Lung (tissue), 12 donors: ENCODE results near the gene KLF2. TPM values are rescaled to one million over a fixed set of nuclear protein-coding genes. Genes with fewer than 3 reads are reported as not detected.

Experiments used
- ATAC-seq: fragments of 200-7000 bp; cut with Tn5 transposase; one replicate; pipeline ENCODE4 v1.9.1; 2020; ENCODE audit warnings: moderate number of reproducible peaks; ENCODE audit not compliant: insufficient read depth, low FRiP score
- DNase-seq, 3 donors: peaks; one replicate each; pipeline ENCODE4 v3.0.0-alpha.2; 2013 to 2017
- H3K27ac ChIP-seq, 2 donors: one replicate each; pipeline ENCODE4 v1.5.1; 2013; ENCODE audit warnings: mild to moderate bottlenecking in 2 of 2, moderate library complexity in 2 of 2, control low read depth in 1 of 2, inconsistent platforms in 1 of 2, low read depth in 1 of 2, low read length in 1 of 2
- H3K27me3 ChIP-seq, 3 donors: one replicate each; pipeline ENCODE4 v1.5.1; 2013; ENCODE audit warnings: low read length in 2 of 3; ENCODE audit not compliant: control insufficient read depth in 3 of 3, insufficient read depth in 3 of 3
- H3K36me3 ChIP-seq, 4 donors: one replicate each; pipeline ENCODE4 v1.5.1; 2013; ENCODE audit warnings: low read length in 4 of 4, mild to moderate bottlenecking in 1 of 4, moderate library complexity in 1 of 4; ENCODE audit not compliant: control insufficient read depth in 4 of 4, insufficient read depth in 4 of 4
- H3K4me1 ChIP-seq, 5 donors: one replicate each; pipeline ENCODE4 v1.5.1; 2013; ENCODE audit warnings: low read length in 5 of 5, mild to moderate bottlenecking in 2 of 5, moderate library complexity in 1 of 5; ENCODE audit not compliant: control insufficient read depth in 5 of 5, insufficient read depth in 5 of 5
- H3K4me3 ChIP-seq: one replicate; pipeline ENCODE4 v1.5.1; 2013; ENCODE audit warnings: mild to moderate bottlenecking, control low read depth, moderate library complexity
- H3K9ac ChIP-seq, 2 donors: one replicate each; pipeline ENCODE4 v1.5.1; 2013; ENCODE audit warnings: low read length in 2 of 2, control low read depth in 1 of 2; ENCODE audit not compliant: insufficient read depth in 1 of 2
- H3K9me3 ChIP-seq, 4 donors: one replicate each; pipeline ENCODE4 v1.5.1; 2013; ENCODE audit warnings: low read length in 3 of 4, mild to moderate bottlenecking in 1 of 4, moderate library complexity in 1 of 4; ENCODE audit not compliant: control insufficient read depth in 4 of 4, insufficient read depth in 3 of 4
- WGBS, 2 donors: extraction: QIAGEN DNeasy Blood & Tissue Kit; methylation state at CpG; one replicate each; pipeline ENCODE4 v1.1.7; 2013; 5-methylcytosine and 5-hydroxymethylcytosine counted together
- polyA plus RNA-seq, 2 donors: library from polyadenylated mRNA; stranded (reverse); fragments of 200-250 nt; gene quantifications; one replicate each; pipeline ENCODE4 v1.2.1, GENCODE V29; 2013
- total RNA-seq, 2 donors: library from RNA; depleted of rRNA in 1 of 2; stranded (reverse); fragments of >200 nt in 1 of 2; gene quantifications; one replicate each; pipeline ENCODE4 v1.2.1, GENCODE V29; 2014 to 2021
- TF ChIP-seq, protein P1 (sequence below): IDR thresholded peaks from 2 replicates; pipeline ENCODE4 v1.5.1; 2012; ENCODE audit warnings: mild to moderate bottlenecking; ENCODE audit errors: control extremely low read depth, extremely low read depth
- donor health status: control.
- donor health status: control.
- donor health status: Bipolar disorder and iron deficiency.
- donor health status: healthy.
- donor health status: DM: yes; HTN: yes; CAD: no.

Gene KLF2
- total and polyA plus RNA-seq, 4 donors, result 7.7 to 121 (median 68.3) TPM

DNA sequence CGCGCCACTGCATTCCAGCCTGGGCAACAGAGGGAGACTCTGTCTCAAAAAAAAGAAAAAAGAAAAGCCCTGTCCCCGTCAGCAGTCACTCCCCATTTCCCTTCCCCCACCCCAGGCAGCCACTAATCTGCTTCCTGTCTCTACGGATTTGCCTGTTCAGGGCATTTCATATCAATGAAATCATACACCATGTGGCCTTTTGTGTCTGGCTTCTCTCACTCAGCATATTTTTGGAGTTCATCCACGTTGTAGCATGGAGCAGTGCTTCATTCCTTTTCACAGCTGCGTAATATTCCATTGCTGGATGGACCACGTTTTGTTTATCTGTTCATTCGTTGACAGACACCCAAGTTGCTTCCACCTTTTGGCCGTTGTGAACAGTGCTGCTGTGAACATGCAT is 36.1 kb upstream of the KLF2 start:
- TF ChIP-seq, protein P1, sequence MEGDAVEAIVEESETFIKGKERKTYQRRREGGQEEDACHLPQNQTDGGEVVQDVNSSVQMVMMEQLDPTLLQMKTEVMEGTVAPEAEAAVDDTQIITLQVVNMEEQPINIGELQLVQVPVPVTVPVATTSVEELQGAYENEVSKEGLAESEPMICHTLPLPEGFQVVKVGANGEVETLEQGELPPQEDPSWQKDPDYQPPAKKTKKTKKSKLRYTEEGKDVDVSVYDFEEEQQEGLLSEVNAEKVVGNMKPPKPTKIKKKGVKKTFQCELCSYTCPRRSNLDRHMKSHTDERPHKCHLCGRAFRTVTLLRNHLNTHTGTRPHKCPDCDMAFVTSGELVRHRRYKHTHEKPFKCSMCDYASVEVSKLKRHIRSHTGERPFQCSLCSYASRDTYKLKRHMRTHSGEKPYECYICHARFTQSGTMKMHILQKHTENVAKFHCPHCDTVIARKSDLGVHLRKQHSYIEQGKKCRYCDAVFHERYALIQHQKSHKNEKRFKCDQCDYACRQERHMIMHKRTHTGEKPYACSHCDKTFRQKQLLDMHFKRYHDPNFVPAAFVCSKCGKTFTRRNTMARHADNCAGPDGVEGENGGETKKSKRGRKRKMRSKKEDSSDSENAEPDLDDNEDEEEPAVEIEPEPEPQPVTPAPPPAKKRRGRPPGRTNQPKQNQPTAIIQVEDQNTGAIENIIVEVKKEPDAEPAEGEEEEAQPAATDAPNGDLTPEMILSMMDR, result no peak
- no peak overlapping the region for H3K9ac ChIP-seq
- H3K4me1 ChIP-seq, result peaks cover 0 to 26% (median 14%) of the 10 kb centered on the region in 5 donors
- H3K27me3 ChIP-seq, result no peaks in the 10 kb centered on the region
- H3K4me3 ChIP-seq, result no peak overlapping the region
- no peak overlapping the region for H3K27ac ChIP-seq
- no peaks in the 10 kb centered on the region for H3K36me3 ChIP-seq
- H3K9me3 ChIP-seq, result no peaks in the 10 kb centered on the region
- WGBS, 2 donors, result 61 to 65% methylated on average over 9 of the region's 9 CpGs
- ATAC-seq (no peak), DNase-seq (no peak)

DNA sequence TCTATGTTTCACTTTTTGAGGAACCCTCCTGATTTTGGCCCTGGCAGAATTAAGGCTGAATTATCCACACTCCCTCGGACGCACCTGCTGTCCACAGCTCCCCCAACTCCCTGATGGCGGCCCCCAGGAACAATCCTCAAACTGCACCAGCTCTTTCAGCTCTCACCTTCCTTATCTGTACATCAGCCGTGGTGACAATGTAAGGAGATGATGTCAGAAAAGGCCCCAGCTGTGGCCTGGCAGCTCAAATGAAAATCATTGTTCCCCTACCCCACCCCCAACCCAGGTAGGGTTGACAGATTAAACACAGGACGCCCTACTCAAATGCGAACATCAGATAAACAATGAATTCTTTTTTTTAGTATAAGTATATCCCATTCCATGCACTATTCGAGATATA is 35.0 kb upstream of the KLF2 start:
- no peak overlapping the region for H3K27ac ChIP-seq
- H3K4me1 ChIP-seq, result peaks cover 5 to 27% (median 12%) of the 10 kb centered on the region in 5 donors
- H3K4me3 ChIP-seq, result no peak overlapping the region
- TF ChIP-seq, protein P1, result no peak
- DNase-seq (no peak), ATAC-seq (no peak)
- no peaks in the 10 kb centered on the region for H3K36me3 ChIP-seq
- WGBS, 2 donors, result 71 to 82% methylated on average over 7 of the region's 7 CpGs
- H3K9ac ChIP-seq, result no peak overlapping the region
- no peaks in the 10 kb centered on the region for H3K9me3 ChIP-seq
- H3K27me3 ChIP-seq, result no peaks in the 10 kb centered on the region

GRCh38 chr19:16290692-16291091 is 33.9 kb upstream of the KLF2 start:
- Histone ChIP-seq H3K36me3 (no peaks in the 10 kb centered on the region), H3K9me3 (no peaks in the 10 kb centered on the region), H3K27me3 (no peaks in the 10 kb centered on the region), H3K4me1 (peaks cover 5 to 27% (median 12%) of the 10 kb centered on the region in 5 donors), H3K27ac (peak overlapping the region in 1 of 2 donors; percentile 29), H3K9ac (no peak overlapping the region), H3K4me3 (no peak overlapping the region)
- DNase-seq, result no peak
- TF ChIP-seq, protein P1, result no peak
- ATAC-seq, result no peak
- 78 to 88% methylated on average over 10 of the region's 10 CpGs for WGBS, 2 donors
